Tibial nerve (tissue), 4 donors: ENCODE results near the gene GFRAL. TPM values are rescaled to one million over a fixed set of nuclear protein-coding genes. Genes with fewer than 3 reads are reported as not detected.

Experiments
- DNase-seq, 2 donors: peaks; one replicate each; pipeline ENCODE4 v3.0.0-alpha.2; 2019; ENCODE audit warnings: low spot score in 2 of 2
- H3K27ac ChIP-seq, 4 donors: fragments of 200-600 bp; sonication (generic) in 3 of 4; one replicate each; pipeline ENCODE4 v1.5.1; 2017 to 2019; ENCODE audit warnings: mild to moderate bottlenecking in 1 of 4
- H3K27me3 ChIP-seq, 2 donors: fragments of 200-600 bp; sonication (generic) in 1 of 2; one replicate each; pipeline versions ENCODE4 v1.5.1 to v1.6.0; 2017 to 2019
- H3K36me3 ChIP-seq, 3 donors: fragments of 200-600 bp; sonication (generic); one replicate each; pipeline ENCODE4 v1.5.1; 2018 to 2019
- H3K4me1 ChIP-seq, 4 donors: fragments of 200-600 bp; sonication (generic) in 3 of 4; one replicate each; pipeline ENCODE4 v1.5.1; 2017 to 2019
- H3K4me3 ChIP-seq, 4 donors: fragments of 200-600 bp; sonication (generic) in 3 of 4; one replicate each; pipeline ENCODE4 v1.5.1; 2017 to 2019; ENCODE audit warnings: mild to moderate bottlenecking in 1 of 4, moderate library complexity in 1 of 4
- H3K9me3 ChIP-seq, 4 donors: fragments of 200-600 bp; sonication (generic) in 3 of 4; one replicate each; pipeline ENCODE4 v1.5.1; 2017 to 2019
- CTCF ChIP-seq, 5 experiments: fragments of 200-600 bp in 3 of 5; fragments of 450-650 bp in 2 of 5; sonication (generic) in 3 of 5; IDR thresholded peaks; one replicate each; pipeline ENCODE4 v1.5.1; 2016 to 2019; ENCODE audit warnings: antibody characterized with exemption in 5 of 5, mild to moderate bottlenecking in 3 of 5, moderate library complexity in 2 of 5
- EP300 ChIP-seq, 2 donors: sonication (generic); formaldehyde crosslinking; IDR thresholded peaks; one replicate each; pipeline ENCODE4 v1.6.1; 2017; ENCODE audit warnings: antibody characterized with exemption in 2 of 2, mild to moderate bottlenecking in 1 of 2
- POLR2A ChIP-seq, 2 donors: fragments of 450-650 bp; IDR thresholded peaks; one replicate each; pipeline ENCODE4 v1.6.1; 2017; ENCODE audit warnings: antibody characterized with exemption in 2 of 2, mild to moderate bottlenecking in 2 of 2, moderate library complexity in 2 of 2
- WGBS, 2 donors: methylation state at CpG; one replicate each; pipeline ENCODE4 v1.1.5; 2018; 5-methylcytosine and 5-hydroxymethylcytosine counted together
- total RNA-seq, 4 donors: library from RNA; depleted of rRNA; stranded (reverse); fragments of >200 nt; gene quantifications; one replicate each; pipeline ENCODE4 v1.1.0, GENCODE V29; 2016

The GFRAL gene
- total RNA-seq, 4 donors from 2014 or later: not detected

GRCh38 chr6:55388211-55388610 is 60.9 kb downstream of the GFRAL start:
- Histone ChIP-seq H3K4me1 (no peaks in the 10 kb centered on the region), H3K27me3 (no peaks in the 10 kb centered on the region), H3K27ac (no peak overlapping the region), H3K36me3 (no peaks in the 10 kb centered on the region), H3K4me3 (no peak overlapping the region), H3K9me3 (no peaks in the 10 kb centered on the region)
- TF ChIP-seq CTCF (IDR thresholded peaks at IDR 0.05) (no peak), POLR2A (IDR thresholded peaks at IDR 0.05) (no peak), EP300 (IDR thresholded peaks at IDR 0.05) (no peak)
- 81 to 86% methylated on average over 3 of the region's 3 CpGs for WGBS, 2 donors
- no peak for DNase-seq

- WGBS, 2 donors: 42 to 45% methylated on average over 3 of the region's 3 CpGs
- Histone ChIP-seq H3K36me3 (no peaks in the 10 kb centered on the region), H3K27me3 (no peaks in the 10 kb centered on the region), H3K4me3 (no peak overlapping the region), H3K9me3 (no peaks in the 10 kb centered on the region), H3K4me1 (no peaks in the 10 kb centered on the region), H3K27ac (no peak overlapping the region)
- DNase-seq: no peak
- TF ChIP-seq CTCF (IDR thresholded peaks at IDR 0.05) (no peak), EP300 (IDR thresholded peaks at IDR 0.05) (no peak), POLR2A (IDR thresholded peaks at IDR 0.05) (no peak)
Observed at GRCh38 chr6:55395871-55396270, 68.6 kb downstream of the GFRAL start.

- no peak for TF ChIP-seq CTCF (IDR thresholded peaks at IDR 0.05)
- no peak for TF ChIP-seq POLR2A (IDR thresholded peaks at IDR 0.05)
- no peak for TF ChIP-seq EP300 (IDR thresholded peaks at IDR 0.05)
- no peak overlapping the region for H3K4me3 ChIP-seq
- no peaks in the 10 kb centered on the region for H3K36me3 ChIP-seq
- no peaks in the 10 kb centered on the region for H3K9me3 ChIP-seq
- no peaks in the 10 kb centered on the region for H3K4me1 ChIP-seq
- 60 to 64% methylated on average over 3 of the region's 3 CpGs for WGBS, 2 donors
- DNase-seq: no peak
- no peaks in the 10 kb centered on the region for H3K27me3 ChIP-seq
- no peak overlapping the region for H3K27ac ChIP-seq
Observed at GRCh38 chr6:55397986-55398385, 70.7 kb downstream of the GFRAL start.

- WGBS, 2 donors: 22 to 23% methylated on average over 1 of the region's 1 CpG
- Histone ChIP-seq H3K36me3 (no peaks in the 10 kb centered on the region), H3K27ac (no peak overlapping the region), H3K9me3 (no peaks in the 10 kb centered on the region), H3K4me1 (no peaks in the 10 kb centered on the region), H3K27me3 (no peaks in the 10 kb centered on the region), H3K4me3 (no peak overlapping the region)
- no peak for DNase-seq
- TF ChIP-seq POLR2A (IDR thresholded peaks at IDR 0.05) (no peak), CTCF (IDR thresholded peaks at IDR 0.05) (no peak), EP300 (IDR thresholded peaks at IDR 0.05) (no peak)
Observed at GRCh38 chr6:55399351-55399750, 72.1 kb downstream of the GFRAL start.

GRCh38 chr6:55405474-55406235 is 78.4 kb downstream of the GFRAL start:
- no peaks in the 10 kb centered on the region for H3K36me3 ChIP-seq
- H3K4me1 ChIP-seq: peaks cover 0 to 5% (median 0%) of the 10 kb centered on the region in 4 donors
- WGBS, 2 donors: 40 to 43% methylated on average over 7 of the region's 7 CpGs
- H3K4me3 ChIP-seq: no peak overlapping the region
- TF ChIP-seq CTCF (IDR thresholded peaks at IDR 0.05) (no peak), EP300 (IDR thresholded peaks at IDR 0.05) (no peak), POLR2A (IDR thresholded peaks at IDR 0.05) (no peak)
- H3K9me3 ChIP-seq: no peaks in the 10 kb centered on the region
- no peak for DNase-seq
- H3K27me3 ChIP-seq: no peaks in the 10 kb centered on the region
- H3K27ac ChIP-seq: no peak overlapping the region
